Astrocyte (in vitro differentiated cells and primary cell): Measurements from ENCODE around the gene PEX11B. TPM values are rescaled to one million over a fixed set of nuclear protein-coding genes. Genes with fewer than 3 reads are reported as not detected.

ENCODE experiments used
- DNase-seq: peaks from one replicate; pipeline ENCODE4 v3.0.0-alpha.2; 2010; ENCODE audit warnings: low read depth
- FAIRE-seq: peaks from 2 replicates; lab custom pipeline; 2011; peaks lifted over from hg19 to GRCh38; lab: Jason Lieb, UNC
- H2AFZ ChIP-seq: 2 replicates; pipeline ENCODE4 v1.6.0; 2012; ENCODE audit warnings: low read depth, low read length, inconsistent platforms
- H3K27ac ChIP-seq: 2 replicates; pipeline ENCODE4 v1.5.1; 2011; ENCODE audit warnings: low read depth, low read length, inconsistent platforms
- H3K27me3 ChIP-seq: 2 replicates; pipeline ENCODE4 v1.6.0; 2011; ENCODE audit warnings: low read length, inconsistent platforms; ENCODE audit not compliant: insufficient read depth
- H3K36me3 ChIP-seq: 2 replicates; pipeline ENCODE4 v1.5.1; 2011; ENCODE audit warnings: low read length, inconsistent platforms; ENCODE audit not compliant: insufficient read depth
- H3K4me1 ChIP-seq: 2 replicates; pipeline ENCODE4 v1.5.1; 2011; ENCODE audit warnings: low read length, inconsistent platforms; ENCODE audit not compliant: insufficient read depth
- H3K4me2 ChIP-seq: 2 replicates; pipeline ENCODE4 v1.6.0; 2012; ENCODE audit warnings: low read length, inconsistent platforms
- H3K4me3 ChIP-seq: 2 replicates; pipeline ENCODE4 v1.5.1; 2011; ENCODE audit warnings: low read depth, mild to moderate bottlenecking, low read length, inconsistent platforms; ENCODE audit not compliant: insufficient read depth
- H3K79me2 ChIP-seq: 2 replicates; pipeline ENCODE4 v1.6.0; 2012; ENCODE audit warnings: mild to moderate bottlenecking, low read length, inconsistent platforms; ENCODE audit not compliant: insufficient read depth
- H3K9ac ChIP-seq: 2 replicates; pipeline ENCODE4 v1.6.0; 2012; ENCODE audit warnings: mild to moderate bottlenecking, low read length, inconsistent platforms
- H3K9me3 ChIP-seq: 2 replicates; pipeline ENCODE4 v1.5.1; 2012; ENCODE audit warnings: low read depth, mild to moderate bottlenecking, low read length, inconsistent platforms; ENCODE audit not compliant: insufficient read depth
- H4K20me1 ChIP-seq: 2 replicates; pipeline ENCODE4 v1.6.0; 2012; ENCODE audit warnings: low read length, inconsistent platforms; ENCODE audit not compliant: insufficient read depth
- H3K27ac Mint-ChIP-seq: one replicate; pipeline ENCODE4 v1.8.0; 2021; ENCODE audit warnings: mild to moderate bottlenecking, mixed read lengths; ENCODE audit not compliant: unreplicated experiment
- H3K27me3 Mint-ChIP-seq: one replicate; pipeline ENCODE4 v1.8.0; 2021; ENCODE audit warnings: low read depth, mixed read lengths; ENCODE audit not compliant: unreplicated experiment
- H3K36me3 Mint-ChIP-seq: one replicate; pipeline ENCODE4 v1.8.0; 2021; ENCODE audit warnings: low read depth, mixed read lengths; ENCODE audit not compliant: unreplicated experiment
- H3K4me1 Mint-ChIP-seq: one replicate; pipeline ENCODE4 v1.8.0; 2021; ENCODE audit warnings: low read depth, mixed read lengths; ENCODE audit not compliant: unreplicated experiment
- H3K4me3 Mint-ChIP-seq: one replicate; pipeline ENCODE4 v1.8.0; 2021; ENCODE audit warnings: mild to moderate bottlenecking, moderate library complexity, mixed read lengths; ENCODE audit not compliant: unreplicated experiment
- H3K9me3 Mint-ChIP-seq: one replicate; pipeline ENCODE4 v1.8.0; 2021; ENCODE audit warnings: mild to moderate bottlenecking, mixed read lengths; ENCODE audit not compliant: unreplicated experiment
- EZH2 ChIP-seq: IDR thresholded peaks from 2 replicates; pipeline ENCODE4 v1.6.1; 2012; ENCODE audit warnings: mild to moderate bottlenecking, low read length, inconsistent platforms; ENCODE audit not compliant: insufficient read depth
- total RNA-seq: library from RNA; stranded (reverse); gene quantifications from 2 replicates; pipeline ENCODE4 v1.2.1, GENCODE V29; 2021
- TF ChIP-seq, protein P1 (sequence below): IDR thresholded peaks from 2 replicates; pipeline ENCODE4 v1.5.1; 2011; ENCODE audit warnings: low read depth, mild to moderate bottlenecking, inconsistent platforms, low read length, moderate library complexity; ENCODE audit not compliant: insufficient read depth

Gene PEX11B
- total RNA-seq, 1 donor from 2014 or later = 20.7 TPM

DNA sequence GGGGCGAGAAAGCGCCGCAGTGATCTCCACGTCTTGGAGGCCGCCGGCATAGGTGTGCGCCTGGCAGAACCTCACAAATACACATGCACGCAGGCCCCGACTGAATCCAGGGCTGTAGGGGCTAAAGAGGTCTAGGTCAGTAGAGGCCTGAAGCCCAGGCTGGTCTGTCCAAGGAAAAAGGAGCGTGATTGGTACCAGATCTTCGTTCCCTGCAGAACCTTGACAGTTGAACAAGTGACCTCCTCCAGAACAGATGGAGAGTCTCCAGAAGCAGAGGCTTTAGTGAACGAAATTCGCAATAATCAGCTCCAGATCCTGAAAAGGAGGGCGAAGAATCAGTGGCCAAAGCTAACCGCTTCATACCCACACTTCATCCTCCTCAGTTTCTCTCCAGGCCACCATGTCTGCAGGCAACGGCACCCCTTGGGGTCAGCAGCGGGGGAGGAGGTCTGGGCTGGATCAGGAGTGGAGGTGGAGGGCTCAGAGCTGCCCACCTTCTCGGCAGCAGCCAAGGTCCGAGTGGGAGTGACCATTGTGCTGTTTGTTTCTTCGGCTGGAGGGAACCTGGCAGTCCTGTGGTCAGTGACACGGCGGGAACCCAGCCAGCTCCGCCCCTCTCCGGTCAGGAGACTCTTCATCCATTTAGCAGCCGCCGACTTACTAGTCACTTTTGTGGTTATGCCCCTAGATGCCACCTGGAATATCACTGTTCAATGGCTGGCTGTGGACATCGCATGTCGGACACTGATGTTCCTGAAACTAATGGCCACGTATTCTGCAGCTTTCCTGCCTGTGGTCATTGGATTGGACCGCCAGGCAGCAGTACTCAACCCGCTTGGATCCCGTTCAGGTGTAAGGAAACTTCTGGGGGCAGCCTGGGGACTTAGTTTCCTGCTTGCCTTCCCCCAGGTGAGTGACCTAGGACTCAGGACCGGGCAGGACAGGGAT lies 749 bp upstream of the PEX11B start:
- peak overlapping the region; percentile 89 for H3K4me3 Mint-ChIP-seq
- H3K9me3 Mint-ChIP-seq = no peaks in the 10 kb centered on the region
- H3K4me3 ChIP-seq = peak overlapping the region; percentile 92
- H4K20me1 ChIP-seq = no peaks in the 10 kb centered on the region
- TF ChIP-seq, protein P1, sequence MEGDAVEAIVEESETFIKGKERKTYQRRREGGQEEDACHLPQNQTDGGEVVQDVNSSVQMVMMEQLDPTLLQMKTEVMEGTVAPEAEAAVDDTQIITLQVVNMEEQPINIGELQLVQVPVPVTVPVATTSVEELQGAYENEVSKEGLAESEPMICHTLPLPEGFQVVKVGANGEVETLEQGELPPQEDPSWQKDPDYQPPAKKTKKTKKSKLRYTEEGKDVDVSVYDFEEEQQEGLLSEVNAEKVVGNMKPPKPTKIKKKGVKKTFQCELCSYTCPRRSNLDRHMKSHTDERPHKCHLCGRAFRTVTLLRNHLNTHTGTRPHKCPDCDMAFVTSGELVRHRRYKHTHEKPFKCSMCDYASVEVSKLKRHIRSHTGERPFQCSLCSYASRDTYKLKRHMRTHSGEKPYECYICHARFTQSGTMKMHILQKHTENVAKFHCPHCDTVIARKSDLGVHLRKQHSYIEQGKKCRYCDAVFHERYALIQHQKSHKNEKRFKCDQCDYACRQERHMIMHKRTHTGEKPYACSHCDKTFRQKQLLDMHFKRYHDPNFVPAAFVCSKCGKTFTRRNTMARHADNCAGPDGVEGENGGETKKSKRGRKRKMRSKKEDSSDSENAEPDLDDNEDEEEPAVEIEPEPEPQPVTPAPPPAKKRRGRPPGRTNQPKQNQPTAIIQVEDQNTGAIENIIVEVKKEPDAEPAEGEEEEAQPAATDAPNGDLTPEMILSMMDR = no peak
- no peak for TF ChIP-seq EZH2
- H3K27me3 Mint-ChIP-seq = no peaks in the 10 kb centered on the region
- H3K9ac ChIP-seq = peak overlapping the region; percentile 90
- H3K36me3 ChIP-seq = peaks cover 8% of the 10 kb centered on the region
- peaks cover 17% of the 10 kb centered on the region for H3K79me2 ChIP-seq
- H3K4me1 ChIP-seq = peaks cover 20% of the 10 kb centered on the region
- H3K27ac ChIP-seq = peak overlapping the region; percentile 90
- DNase-seq = peak; percentile 54
- peaks cover 15% of the 10 kb centered on the region for H3K4me1 Mint-ChIP-seq
- FAIRE-seq = no peak
- no peaks in the 10 kb centered on the region for H3K9me3 ChIP-seq
- H3K36me3 Mint-ChIP-seq = peaks cover 5% of the 10 kb centered on the region
- H3K4me2 ChIP-seq = peak overlapping the region; percentile 99
- H2AFZ ChIP-seq = peak overlapping the region; percentile 85
- H3K27ac Mint-ChIP-seq = peak overlapping the region; percentile 34
- no peaks in the 10 kb centered on the region for H3K27me3 ChIP-seq

DNA sequence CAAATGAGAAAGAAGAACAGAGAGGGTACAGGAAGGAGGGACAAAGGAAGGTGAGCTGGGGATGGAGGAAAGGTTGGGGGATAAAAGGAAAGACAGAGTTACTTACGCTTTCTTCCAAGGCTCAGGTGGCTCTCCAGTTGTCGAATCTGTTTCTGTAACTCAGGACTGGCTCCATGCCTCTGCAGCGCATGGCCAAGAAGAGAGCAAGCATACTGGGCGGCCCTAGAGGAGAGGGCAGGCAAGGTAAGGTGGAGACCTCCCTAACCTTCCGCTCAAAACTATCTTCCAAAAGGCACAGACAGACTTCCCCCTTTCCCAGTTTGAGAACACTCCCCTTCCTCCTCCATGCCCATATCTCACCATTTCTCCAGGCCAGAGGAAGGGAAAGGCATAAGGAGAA lies 922 bp downstream of the PEX11B start:
- no peaks in the 10 kb centered on the region for H3K9me3 Mint-ChIP-seq
- H3K27me3 Mint-ChIP-seq = no peaks in the 10 kb centered on the region
- Histone ChIP-seq H3K4me1 (peaks cover 20% of the 10 kb centered on the region), H2AFZ (peak overlapping the region; percentile 85), H3K27me3 (no peaks in the 10 kb centered on the region), H3K27ac (peak overlapping the region; percentile 90), H3K36me3 (peaks cover 8% of the 10 kb centered on the region), H3K79me2 (peaks cover 14% of the 10 kb centered on the region), H3K9me3 (no peaks in the 10 kb centered on the region), H3K4me3 (peak overlapping the region; percentile 92), H3K4me2 (peak overlapping the region; percentile 99), H4K20me1 (no peaks in the 10 kb centered on the region), H3K9ac (peak overlapping the region; percentile 90)
- no peak for TF ChIP-seq EZH2
- TF ChIP-seq, protein P1 = no peak
- DNase-seq (no peak), FAIRE-seq (no peak)
- peaks cover 5% of the 10 kb centered on the region for H3K36me3 Mint-ChIP-seq
- peak overlapping the region; percentile 89 for H3K4me3 Mint-ChIP-seq
- peaks cover 15% of the 10 kb centered on the region for H3K4me1 Mint-ChIP-seq
- H3K27ac Mint-ChIP-seq = no peak overlapping the region
